Measurements from ENCODE around the gene ZFHX3. TPM values are rescaled to one million over a fixed set of nuclear protein-coding genes. Genes with fewer than 3 reads are reported as not detected.

The ZFHX3 gene
- total and polyA plus RNA-seq, 4 donors = 2.6 to 32.7 (median 14.7) TPM

DNA sequence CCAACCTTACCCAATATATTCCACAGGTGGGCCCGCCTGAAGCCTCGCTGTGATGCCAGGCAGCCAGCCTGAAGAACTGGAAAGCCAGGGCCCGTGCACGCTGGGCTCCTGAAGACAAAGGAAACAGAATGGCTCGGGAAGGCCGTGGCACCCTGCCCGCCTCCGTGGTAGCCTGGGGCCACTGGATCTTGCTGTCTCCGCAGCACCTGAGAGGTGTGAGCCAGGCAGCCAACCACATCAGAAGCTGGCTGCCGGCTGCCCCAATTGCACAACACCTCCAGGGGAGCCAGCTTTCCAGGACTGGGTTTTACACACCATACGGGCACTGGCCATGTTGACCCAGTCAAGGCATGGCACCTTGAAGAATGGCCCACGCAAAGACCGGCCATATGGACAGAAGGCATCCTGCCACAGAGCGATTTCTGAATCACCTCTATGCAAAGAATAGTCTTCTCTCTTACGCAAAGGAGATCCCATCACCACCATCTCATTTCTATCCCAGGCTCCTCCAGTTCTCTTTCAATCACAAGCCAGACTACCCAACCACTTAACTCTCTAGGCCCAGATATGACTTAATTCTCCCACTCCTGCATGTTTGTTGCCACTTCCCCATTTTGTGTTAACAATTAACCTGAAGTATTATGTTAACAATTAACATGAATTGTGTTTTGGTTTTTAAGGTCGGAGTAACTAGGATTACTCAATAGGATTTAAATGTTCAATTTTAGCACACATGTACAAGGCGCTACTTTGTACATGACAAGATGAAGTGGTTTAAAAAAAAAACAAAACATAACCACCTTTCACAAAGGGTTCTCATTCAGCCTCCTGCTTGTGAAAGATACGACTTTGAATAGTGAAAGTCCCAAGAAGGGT lies 32.1 kb downstream of the ZFHX3 start:
- H3K4me1 ChIP-seq (ENCODE audit: control insufficient read depth in 5 of 5, insufficient read depth in 5 of 5, low read length in 5 of 5) = peaks cover 10 to 35% (median 21%) of the 10 kb centered on the region in 5 donors

DNA sequence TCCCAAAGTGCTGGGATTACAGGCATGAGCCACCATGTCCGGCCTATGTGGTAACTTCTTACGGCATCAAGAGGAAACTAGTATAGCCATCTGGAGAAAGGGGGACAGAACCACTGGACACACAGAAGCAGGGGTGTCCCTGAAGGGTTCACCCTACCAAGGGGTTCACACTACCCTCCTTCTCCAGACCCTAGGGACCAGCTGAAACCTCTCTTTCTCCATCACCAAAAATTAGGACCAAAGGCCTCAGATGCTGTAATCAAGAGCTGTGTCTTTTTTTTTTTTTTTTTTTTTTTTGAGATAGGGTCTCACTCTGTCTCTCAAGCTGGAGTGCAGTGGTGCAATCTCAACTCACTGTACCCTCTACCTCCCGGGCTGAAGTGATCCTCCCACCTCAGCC lies 33.2 kb downstream of the ZFHX3 start:
- 88 to 90% methylated on average over 3 of the region's 3 CpGs for WGBS, 2 donors
- no peak for ATAC-seq (ENCODE audit: insufficient read depth, low FRiP score)

More for the DNA sequence above, 32.1 kb downstream of the ZFHX3 start:
- DNase-seq = peak in 2 of 3 donors; percentile 66 to 80
- ATAC-seq (ENCODE audit: insufficient read depth, low FRiP score) = peak; percentile 42
- Histone ChIP-seq H3K27me3 (ENCODE audit: control insufficient read depth in 3 of 3, insufficient read depth in 3 of 3, low read length in 2 of 3) (no peaks in the 10 kb centered on the region), H3K36me3 (ENCODE audit: control insufficient read depth in 4 of 4, insufficient read depth in 4 of 4, low read length in 4 of 4) (peaks cover 0 to 2% (median 0%) of the 10 kb centered on the region in 4 donors), H3K27ac (ENCODE audit: low read depth in 1 of 2, low read length in 1 of 2) (peak overlapping the region in 1 of 2 donors; percentile 78), H3K9me3 (ENCODE audit: control insufficient read depth in 4 of 4, insufficient read depth in 3 of 4, low read length in 3 of 4) (no peaks in the 10 kb centered on the region), H3K4me3 (no peak overlapping the region), H3K9ac (ENCODE audit: insufficient read depth in 1 of 2, low read length in 2 of 2) (peak overlapping the region in 1 of 2 donors; percentile 23)
- 70 to 73% methylated on average over 18 of the region's 18 CpGs for WGBS, 2 donors
- TF ChIP-seq, protein P1, sequence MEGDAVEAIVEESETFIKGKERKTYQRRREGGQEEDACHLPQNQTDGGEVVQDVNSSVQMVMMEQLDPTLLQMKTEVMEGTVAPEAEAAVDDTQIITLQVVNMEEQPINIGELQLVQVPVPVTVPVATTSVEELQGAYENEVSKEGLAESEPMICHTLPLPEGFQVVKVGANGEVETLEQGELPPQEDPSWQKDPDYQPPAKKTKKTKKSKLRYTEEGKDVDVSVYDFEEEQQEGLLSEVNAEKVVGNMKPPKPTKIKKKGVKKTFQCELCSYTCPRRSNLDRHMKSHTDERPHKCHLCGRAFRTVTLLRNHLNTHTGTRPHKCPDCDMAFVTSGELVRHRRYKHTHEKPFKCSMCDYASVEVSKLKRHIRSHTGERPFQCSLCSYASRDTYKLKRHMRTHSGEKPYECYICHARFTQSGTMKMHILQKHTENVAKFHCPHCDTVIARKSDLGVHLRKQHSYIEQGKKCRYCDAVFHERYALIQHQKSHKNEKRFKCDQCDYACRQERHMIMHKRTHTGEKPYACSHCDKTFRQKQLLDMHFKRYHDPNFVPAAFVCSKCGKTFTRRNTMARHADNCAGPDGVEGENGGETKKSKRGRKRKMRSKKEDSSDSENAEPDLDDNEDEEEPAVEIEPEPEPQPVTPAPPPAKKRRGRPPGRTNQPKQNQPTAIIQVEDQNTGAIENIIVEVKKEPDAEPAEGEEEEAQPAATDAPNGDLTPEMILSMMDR (IDR thresholded peaks at IDR 0.05; ENCODE audit: control extremely low read depth, extremely low read depth) = no peak

DNA sequence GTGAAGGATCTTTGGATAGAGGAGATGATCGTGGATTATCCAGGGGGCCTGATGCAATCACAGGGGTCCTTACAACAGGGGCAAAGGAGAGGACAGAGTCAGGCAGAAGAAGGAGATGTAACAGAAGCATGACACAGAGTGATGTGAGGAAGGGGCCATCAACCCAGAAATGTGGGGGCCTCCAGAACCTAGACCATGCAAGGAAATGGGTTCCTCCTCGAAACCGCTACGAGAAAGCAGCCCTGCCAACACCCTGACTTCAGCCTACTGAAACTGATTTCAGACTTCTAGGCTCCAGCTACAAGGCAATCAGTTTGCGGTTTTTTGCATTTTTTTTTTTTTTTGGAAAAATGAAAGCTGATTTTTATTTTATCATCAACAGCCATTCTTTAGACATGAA lies 34.0 kb downstream of the ZFHX3 start:
- H3K27me3 ChIP-seq (ENCODE audit: control insufficient read depth in 3 of 3, insufficient read depth in 3 of 3, low read length in 2 of 3) = no peaks in the 10 kb centered on the region
- H3K4me3 ChIP-seq = no peak overlapping the region
- TF ChIP-seq, protein P1 (IDR thresholded peaks at IDR 0.05; ENCODE audit: control extremely low read depth, extremely low read depth) = no peak
- H3K9ac ChIP-seq (ENCODE audit: insufficient read depth in 1 of 2, low read length in 2 of 2) = no peak overlapping the region
- no peaks in the 10 kb centered on the region for H3K9me3 ChIP-seq (ENCODE audit: control insufficient read depth in 4 of 4, insufficient read depth in 3 of 4, low read length in 3 of 4)
- no peak overlapping the region for H3K27ac ChIP-seq (ENCODE audit: low read depth in 1 of 2, low read length in 1 of 2)
- DNase-seq = no peak
- H3K36me3 ChIP-seq (ENCODE audit: control insufficient read depth in 4 of 4, insufficient read depth in 4 of 4, low read length in 4 of 4) = peaks cover 0 to 2% (median 0%) of the 10 kb centered on the region in 4 donors
- no peak for ATAC-seq (ENCODE audit: insufficient read depth, low FRiP score)
- peaks cover 5 to 24% (median 20%) of the 10 kb centered on the region in 5 donors for H3K4me1 ChIP-seq (ENCODE audit: control insufficient read depth in 5 of 5, insufficient read depth in 5 of 5, low read length in 5 of 5)
- 95 to 99% methylated on average over 5 of the region's 5 CpGs for WGBS, 2 donors

More for the DNA sequence above, 33.2 kb downstream of the ZFHX3 start:
- Histone ChIP-seq H3K9me3 (ENCODE audit: control insufficient read depth in 4 of 4, insufficient read depth in 3 of 4, low read length in 3 of 4) (no peaks in the 10 kb centered on the region), H3K27ac (ENCODE audit: low read depth in 1 of 2, low read length in 1 of 2) (no peak overlapping the region), H3K27me3 (ENCODE audit: control insufficient read depth in 3 of 3, insufficient read depth in 3 of 3, low read length in 2 of 3) (no peaks in the 10 kb centered on the region), H3K36me3 (ENCODE audit: control insufficient read depth in 4 of 4, insufficient read depth in 4 of 4, low read length in 4 of 4) (peaks cover 0 to 2% (median 0%) of the 10 kb centered on the region in 4 donors), H3K4me1 (ENCODE audit: control insufficient read depth in 5 of 5, insufficient read depth in 5 of 5, low read length in 5 of 5) (peaks cover 5 to 31% (median 26%) of the 10 kb centered on the region in 5 donors), H3K4me3 (no peak overlapping the region), H3K9ac (ENCODE audit: insufficient read depth in 1 of 2, low read length in 2 of 2) (no peak overlapping the region)
- TF ChIP-seq, protein P1 (IDR thresholded peaks at IDR 0.05; ENCODE audit: control extremely low read depth, extremely low read depth) = no peak
- no peak for DNase-seq
